ENCODE data around the gene RFFL.
"Not testable (repeated sequence)": the region's sequence is repeated elsewhere in the genome, so short reads cannot be mapped to it uniquely, and the experiment has no call there.

The RFFL gene

GRCh38 chr17:35006961-35007360 is 56.5 kb downstream of the RFFL start:
- Mint-ChIP-seq H3K27me3 (no peaks in the 10 kb centered on the region), H3K4me3 (no peak overlapping the region), H3K4me1 (peaks cover 7% of the 10 kb centered on the region), H3K9me3 (no peaks in the 10 kb centered on the region), H3K36me3 (ENCODE audit: insufficient read depth) (peaks cover 33% of the 10 kb centered on the region), H3K27ac (ENCODE audit: low read depth) (peak overlapping the region; percentile 82)
- ATAC-seq (replicated peaks; ENCODE audit: extremely low read depth, poor library complexity, severe bottlenecking), result no peak
- DNase-seq (ENCODE audit: low spot score in 2 of 2), result no peak

GRCh38 chr17:35006345-35006744 is 57.2 kb downstream of the RFFL start:
- ATAC-seq (replicated peaks; ENCODE audit: extremely low read depth, poor library complexity, severe bottlenecking) (no peak), DNase-seq (ENCODE audit: low spot score in 2 of 2) (no peak)
- no peaks in the 10 kb centered on the region for H3K9me3 Mint-ChIP-seq
- H3K27me3 Mint-ChIP-seq, result no peaks in the 10 kb centered on the region
- H3K27ac Mint-ChIP-seq (ENCODE audit: low read depth), result peak overlapping the region; percentile 51
- peaks cover 7% of the 10 kb centered on the region for H3K4me1 Mint-ChIP-seq
- no peak overlapping the region for H3K4me3 Mint-ChIP-seq
- H3K36me3 Mint-ChIP-seq (ENCODE audit: insufficient read depth), result peaks cover 32% of the 10 kb centered on the region

- no peaks in the 10 kb centered on the region for H3K27me3 Mint-ChIP-seq
- peaks cover 7% of the 10 kb centered on the region for H3K4me1 Mint-ChIP-seq
- ATAC-seq (replicated peaks; ENCODE audit: extremely low read depth, poor library complexity, severe bottlenecking) (no peak), DNase-seq (ENCODE audit: low spot score in 2 of 2) (no peak)
- peaks cover 24% of the 10 kb centered on the region for H3K36me3 Mint-ChIP-seq (ENCODE audit: insufficient read depth)
- no peaks in the 10 kb centered on the region for H3K9me3 Mint-ChIP-seq
- no peak overlapping the region for H3K4me3 Mint-ChIP-seq
- no peak overlapping the region for H3K27ac Mint-ChIP-seq (ENCODE audit: low read depth)
Observed at GRCh38 chr17:35003778-35004177, 59.7 kb downstream of the RFFL start.

- Mint-ChIP-seq H3K4me1 (peaks cover 12% of the 10 kb centered on the region), H3K9me3 (no peaks in the 10 kb centered on the region), H3K27ac (ENCODE audit: low read depth) (peak overlapping the region; percentile 85), H3K27me3 (no peaks in the 10 kb centered on the region), H3K4me3 (no peak overlapping the region), H3K36me3 (ENCODE audit: insufficient read depth) (peaks cover 24% of the 10 kb centered on the region)
- DNase-seq (ENCODE audit: low spot score in 2 of 2) (no peak), ATAC-seq (replicated peaks; ENCODE audit: extremely low read depth, poor library complexity, severe bottlenecking) (no peak)
Observed at GRCh38 chr17:35002876-35003551, 60.5 kb downstream of the RFFL start.

GRCh38 chr17:35001549-35001948 is 62.0 kb downstream of the RFFL start:
- Mint-ChIP-seq H3K4me3 (no peak overlapping the region), H3K27me3 (no peaks in the 10 kb centered on the region), H3K36me3 (ENCODE audit: insufficient read depth) (peaks cover 18% of the 10 kb centered on the region), H3K4me1 (peaks cover 6% of the 10 kb centered on the region), H3K9me3 (no peaks in the 10 kb centered on the region), H3K27ac (ENCODE audit: low read depth) (peak overlapping the region; percentile 85)
- DNase-seq (ENCODE audit: low spot score in 2 of 2), result no peak
- ATAC-seq (replicated peaks; ENCODE audit: extremely low read depth, poor library complexity, severe bottlenecking), result no peak

- not testable (repeated sequence) for H3K4me3 Mint-ChIP-seq; ATAC-seq (replicated peaks; ENCODE audit: extremely low read depth, poor library complexity, severe bottlenecking); H3K4me1 Mint-ChIP-seq; H3K27me3 Mint-ChIP-seq; H3K9me3 Mint-ChIP-seq; DNase-seq (ENCODE audit: low spot score in 2 of 2); H3K27ac Mint-ChIP-seq (ENCODE audit: low read depth)
- H3K36me3 Mint-ChIP-seq (ENCODE audit: insufficient read depth), result peaks cover 19% of the 10 kb centered on the region
Observed at GRCh38 chr17:35000965-35001364, 62.5 kb downstream of the RFFL start.

- Mint-ChIP-seq H3K27ac (ENCODE audit: low read depth) (peak overlapping the region; percentile 38), H3K9me3 (no peaks in the 10 kb centered on the region), H3K36me3 (ENCODE audit: insufficient read depth) (peaks cover 16% of the 10 kb centered on the region), H3K4me3 (no peak overlapping the region), H3K4me1 (peaks cover 6% of the 10 kb centered on the region), H3K27me3 (no peaks in the 10 kb centered on the region)
- no peak for DNase-seq (ENCODE audit: low spot score in 2 of 2)
- no peak for ATAC-seq (replicated peaks; ENCODE audit: extremely low read depth, poor library complexity, severe bottlenecking)
Observed at GRCh38 chr17:34999456-34999855, 64.1 kb downstream of the RFFL start.

GRCh38 chr17:34998205-34998604 is 65.3 kb downstream of the RFFL start:
- DNase-seq (ENCODE audit: low spot score in 2 of 2) (peak; percentile 65 to 68), ATAC-seq (replicated peaks; ENCODE audit: extremely low read depth, poor library complexity, severe bottlenecking) (peak; percentile 87)
- H3K9me3 Mint-ChIP-seq, result no peaks in the 10 kb centered on the region
- no peaks in the 10 kb centered on the region for H3K27me3 Mint-ChIP-seq
- peak overlapping the region; percentile 68 for H3K27ac Mint-ChIP-seq (ENCODE audit: low read depth)
- no peak overlapping the region for H3K4me3 Mint-ChIP-seq
- H3K4me1 Mint-ChIP-seq, result peaks cover 6% of the 10 kb centered on the region
- peaks cover 14% of the 10 kb centered on the region for H3K36me3 Mint-ChIP-seq (ENCODE audit: insufficient read depth)

GRCh38 chr17:34997355-34997862 is 66.1 kb downstream of the RFFL start:
- no peak for DNase-seq (ENCODE audit: low spot score in 2 of 2)
- Mint-ChIP-seq H3K9me3 (no peaks in the 10 kb centered on the region), H3K4me3 (no peak overlapping the region), H3K4me1 (peaks cover 14% of the 10 kb centered on the region), H3K27me3 (no peaks in the 10 kb centered on the region), H3K27ac (ENCODE audit: low read depth) (no peak overlapping the region), H3K36me3 (ENCODE audit: insufficient read depth) (peaks cover 11% of the 10 kb centered on the region)
- no peak for ATAC-seq (replicated peaks; ENCODE audit: extremely low read depth, poor library complexity, severe bottlenecking)

- DNase-seq (ENCODE audit: low spot score in 2 of 2) (no peak), ATAC-seq (replicated peaks; ENCODE audit: extremely low read depth, poor library complexity, severe bottlenecking) (no peak)
- peaks cover 15% of the 10 kb centered on the region for H3K4me1 Mint-ChIP-seq
- no peaks in the 10 kb centered on the region for H3K27me3 Mint-ChIP-seq
- H3K4me3 Mint-ChIP-seq, result no peak overlapping the region
- no peak overlapping the region for H3K27ac Mint-ChIP-seq (ENCODE audit: low read depth)
- peaks cover 12% of the 10 kb centered on the region for H3K36me3 Mint-ChIP-seq (ENCODE audit: insufficient read depth)
- no peaks in the 10 kb centered on the region for H3K9me3 Mint-ChIP-seq
Observed at GRCh38 chr17:34996422-34997285, 66.9 kb downstream of the RFFL start.

GRCh38 chr17:34993031-34993430 is 70.5 kb downstream of the RFFL start:
- Mint-ChIP-seq H3K27me3 (no peaks in the 10 kb centered on the region), H3K4me1 (peaks cover 14% of the 10 kb centered on the region), H3K36me3 (ENCODE audit: insufficient read depth) (peaks cover 24% of the 10 kb centered on the region), H3K9me3 (no peaks in the 10 kb centered on the region), H3K27ac (ENCODE audit: low read depth) (peak overlapping the region; percentile 64), H3K4me3 (no peak overlapping the region)
- ATAC-seq (replicated peaks; ENCODE audit: extremely low read depth, poor library complexity, severe bottlenecking), result no peak
- no peak for DNase-seq (ENCODE audit: low spot score in 2 of 2)

- no peak overlapping the region for H3K27ac Mint-ChIP-seq (ENCODE audit: low read depth)
- H3K36me3 Mint-ChIP-seq (ENCODE audit: insufficient read depth), result peaks cover 31% of the 10 kb centered on the region
- DNase-seq (ENCODE audit: low spot score in 2 of 2), result no peak
- H3K4me1 Mint-ChIP-seq, result peaks cover 15% of the 10 kb centered on the region
- no peak overlapping the region for H3K4me3 Mint-ChIP-seq
- no peaks in the 10 kb centered on the region for H3K27me3 Mint-ChIP-seq
- no peak for ATAC-seq (replicated peaks; ENCODE audit: extremely low read depth, poor library complexity, severe bottlenecking)
- H3K9me3 Mint-ChIP-seq, result no peaks in the 10 kb centered on the region
Observed at GRCh38 chr17:34991606-34992005, 71.9 kb downstream of the RFFL start.

GRCh38 chr17:34990921-34991365 is 72.6 kb downstream of the RFFL start:
- no peak for ATAC-seq (replicated peaks; ENCODE audit: extremely low read depth, poor library complexity, severe bottlenecking)
- Mint-ChIP-seq H3K36me3 (ENCODE audit: insufficient read depth) (peaks cover 31% of the 10 kb centered on the region), H3K27ac (ENCODE audit: low read depth) (no peak overlapping the region), H3K4me1 (peaks cover 15% of the 10 kb centered on the region), H3K27me3 (no peaks in the 10 kb centered on the region), H3K9me3 (no peaks in the 10 kb centered on the region), H3K4me3 (no peak overlapping the region)
- no peak for DNase-seq (ENCODE audit: low spot score in 2 of 2)
